ENCODE results near the gene NRSN2. TPM values are rescaled to one million over a fixed set of nuclear protein-coding genes. Genes with fewer than 3 reads are reported as not detected.

NRSN2 gene
- total RNA-seq, 1 experiment from 2014 or later: 22.7 TPM

DNA sequence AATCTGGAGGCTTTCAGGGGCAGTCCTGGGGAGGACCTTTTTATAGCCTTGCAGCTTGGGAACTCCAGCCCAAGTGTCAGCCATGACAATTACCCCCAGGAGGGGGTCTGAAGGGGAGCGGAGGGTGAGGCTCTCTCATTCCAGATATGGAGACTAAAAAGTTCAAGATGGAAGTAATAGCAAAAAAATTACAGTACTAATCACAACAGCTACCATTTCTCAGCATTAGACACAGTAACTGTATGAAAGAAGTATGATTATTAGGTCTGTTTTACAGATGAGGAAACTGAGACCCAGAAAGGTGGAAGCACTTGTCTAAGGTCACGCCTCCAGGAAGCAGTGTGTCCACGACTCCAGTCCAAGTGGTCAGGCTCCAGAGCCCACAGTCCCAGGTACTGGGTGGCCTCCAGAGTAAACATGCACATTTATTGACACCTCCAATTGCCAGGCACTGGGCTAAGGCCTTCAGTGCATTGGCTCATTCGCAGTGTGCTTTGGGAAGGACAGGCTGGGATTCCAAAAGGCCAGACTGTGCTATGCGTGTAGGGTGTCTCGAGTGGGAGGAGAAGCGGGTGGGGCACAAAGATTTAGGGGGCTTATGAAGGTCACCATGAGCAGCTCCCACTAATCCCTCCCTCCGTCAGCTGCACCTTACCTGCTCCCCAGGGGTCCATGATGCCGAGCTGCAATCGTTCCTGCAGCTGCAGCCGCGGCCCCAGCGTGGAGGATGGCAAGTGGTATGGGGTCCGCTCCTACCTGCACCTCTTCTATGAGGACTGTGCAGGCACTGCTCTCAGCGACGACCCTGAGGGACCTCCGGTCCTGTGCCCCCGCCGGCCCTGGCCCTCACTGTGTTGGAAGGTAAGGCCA is 2.3 kb downstream of the NRSN2 start:
- no peak overlapping the region for H3K27ac ChIP-seq (ENCODE audit: insufficient read length, low read depth, low read length)
- Mint-ChIP-seq H3K4me3 (peak overlapping the region; percentile 86 to 89; a peak in 4 of 5 replicates), H3K27me3 (ENCODE audit: low read depth) (peaks cover 4% of the 10 kb centered on the region), H3K4me1 (peaks cover 15 to 23% of the 10 kb centered on the region in 2 experiments), H3K27ac (no peak overlapping the region), H3K9me3 (no peaks in the 10 kb centered on the region; a peak in 1 of 5 replicates), H3K36me3 (ENCODE audit: insufficient read depth in 1 of 3, low read depth in 3 of 3) (peaks cover 4 to 5% (median 4%) of the 10 kb centered on the region in 3 experiments)
- no peak overlapping the region for H4K5ac ChIP-seq (ENCODE audit: insufficient read length, low read depth, low read length)
- H2BK5ac ChIP-seq (ENCODE audit: insufficient read length, low read length): no peak overlapping the region
- H3K56ac ChIP-seq (ENCODE audit: insufficient read length, low read depth, low read length): no peak overlapping the region
- H3K9me3 ChIP-seq (ENCODE audit: control insufficient read depth, low read depth, low read length): no peaks in the 10 kb centered on the region
- no peaks in the 10 kb centered on the region for H4K20me1 ChIP-seq (ENCODE audit: control insufficient read depth, insufficient read depth, insufficient read length)
- H2BK20ac ChIP-seq (ENCODE audit: low read depth, low read length, poor library complexity, severe bottlenecking): no peak overlapping the region
- H4K91ac ChIP-seq (ENCODE audit: insufficient read length, low read depth, low read length): no peak overlapping the region
- no peak overlapping the region for H3K9ac ChIP-seq (ENCODE audit: extremely low read depth, insufficient read length, low read length)
- no peak overlapping the region for H3K4ac ChIP-seq (ENCODE audit: low read depth, low read length)
- no peak overlapping the region for H2BK120ac ChIP-seq (ENCODE audit: low read depth, low read length, poor library complexity, severe bottlenecking)
- H2AK5ac ChIP-seq (ENCODE audit: insufficient read length, low read length): no peak overlapping the region
- H3K18ac ChIP-seq (ENCODE audit: insufficient read length, low read depth, low read length): no peak overlapping the region
- H2BK12ac ChIP-seq (ENCODE audit: insufficient read length, low read depth, low read length): no peak overlapping the region
- H3K23ac ChIP-seq (ENCODE audit: insufficient read length, low read depth, low read length): no peak overlapping the region
- H3K4me2 ChIP-seq (ENCODE audit: insufficient read depth, insufficient read length, low read length): no peak overlapping the region
- H3K79me1 ChIP-seq (ENCODE audit: insufficient read depth, low read depth, low read length, poor library complexity, severe bottlenecking): no peaks in the 10 kb centered on the region
- H3K79me2 ChIP-seq (ENCODE audit: insufficient read depth, low read length): no peaks in the 10 kb centered on the region
- no peak overlapping the region for H3K14ac ChIP-seq (ENCODE audit: insufficient read depth, low read length)
- no peaks in the 10 kb centered on the region; the same call in 1 of the 2 replicates for H3K27me3 ChIP-seq (ENCODE audit: insufficient read depth, low read length)
- no peak for DNase-seq
- H2BK15ac ChIP-seq (ENCODE audit: low read depth, low read length): no peak overlapping the region
- H3K23me2 ChIP-seq (ENCODE audit: insufficient read length, low read depth, low read length, poor library complexity, severe bottlenecking): peaks cover 18% of the 10 kb centered on the region
- WGBS (ENCODE audit: extremely low coverage, insufficient read length, low lambda C conversion rate): no CpG with 5 or more reads among the region's 19 CpGs
- H4K8ac ChIP-seq (replicated peaks; ENCODE audit: insufficient read length, low read depth, low read length): no peak overlapping the region
- TF ChIP-seq, protein P1, sequence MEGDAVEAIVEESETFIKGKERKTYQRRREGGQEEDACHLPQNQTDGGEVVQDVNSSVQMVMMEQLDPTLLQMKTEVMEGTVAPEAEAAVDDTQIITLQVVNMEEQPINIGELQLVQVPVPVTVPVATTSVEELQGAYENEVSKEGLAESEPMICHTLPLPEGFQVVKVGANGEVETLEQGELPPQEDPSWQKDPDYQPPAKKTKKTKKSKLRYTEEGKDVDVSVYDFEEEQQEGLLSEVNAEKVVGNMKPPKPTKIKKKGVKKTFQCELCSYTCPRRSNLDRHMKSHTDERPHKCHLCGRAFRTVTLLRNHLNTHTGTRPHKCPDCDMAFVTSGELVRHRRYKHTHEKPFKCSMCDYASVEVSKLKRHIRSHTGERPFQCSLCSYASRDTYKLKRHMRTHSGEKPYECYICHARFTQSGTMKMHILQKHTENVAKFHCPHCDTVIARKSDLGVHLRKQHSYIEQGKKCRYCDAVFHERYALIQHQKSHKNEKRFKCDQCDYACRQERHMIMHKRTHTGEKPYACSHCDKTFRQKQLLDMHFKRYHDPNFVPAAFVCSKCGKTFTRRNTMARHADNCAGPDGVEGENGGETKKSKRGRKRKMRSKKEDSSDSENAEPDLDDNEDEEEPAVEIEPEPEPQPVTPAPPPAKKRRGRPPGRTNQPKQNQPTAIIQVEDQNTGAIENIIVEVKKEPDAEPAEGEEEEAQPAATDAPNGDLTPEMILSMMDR (conservative IDR thresholded peaks at IDR 0.05): no peak
- H2AFZ ChIP-seq (ENCODE audit: low read length): no peak overlapping the region
- H3T11ph ChIP-seq (ENCODE audit: low read length): no peak overlapping the region
- no peaks in the 10 kb centered on the region; the same call in 1 of the 2 replicates for H3K4me1 ChIP-seq (ENCODE audit: insufficient read depth, low read length)
